NCI-H2196 (cell line): ENCODE measurements around the gene TBXA2R.

Source experiments
- DNase-seq: peaks from one replicate; lab custom pipeline; 2025; ENCODE audit not compliant: unreplicated experiment; lab: John Stamatoyannopoulos, UW

Gene TBXA2R

DNA sequence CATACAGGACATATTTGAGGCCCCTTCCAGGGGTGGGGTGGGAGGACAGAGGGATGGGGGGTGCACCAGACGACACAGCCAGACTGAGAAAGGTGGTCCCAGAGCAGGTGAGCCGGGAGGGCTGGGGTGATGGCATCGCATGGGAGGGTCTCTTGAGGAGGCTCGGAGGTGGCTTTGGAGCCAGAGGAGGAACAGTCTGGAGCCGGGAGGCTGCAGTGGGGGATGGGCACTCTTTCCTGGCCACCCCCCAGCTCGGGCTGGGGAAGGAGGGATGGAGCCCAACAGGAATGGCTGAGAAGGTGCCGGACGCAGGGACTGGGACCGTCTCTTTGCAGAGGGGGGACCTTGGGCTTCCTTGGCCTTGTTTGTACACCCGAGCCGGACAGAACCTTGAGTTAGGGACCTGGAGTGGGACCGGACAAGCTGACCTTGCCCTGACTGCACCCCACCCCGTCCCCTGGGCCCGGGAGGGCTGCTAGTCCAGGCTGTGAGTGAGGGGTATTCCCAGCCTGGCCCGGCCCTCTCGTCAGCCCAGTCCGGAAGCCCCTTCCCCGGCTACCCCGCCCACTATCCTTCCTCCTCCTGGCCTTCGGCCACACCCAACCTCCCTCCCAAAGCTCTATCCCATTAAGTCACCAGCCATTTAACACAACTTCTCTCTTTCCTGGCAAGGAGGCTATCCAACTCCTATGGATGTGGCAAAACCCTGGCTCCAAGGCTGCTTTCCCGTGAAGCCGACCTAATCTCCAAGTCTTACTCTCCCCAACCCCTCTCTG lies 816 bp upstream of the TBXA2R start:
- no peak for DNase-seq

GRCh38 chr19:3606174-3606689 lies 443 bp downstream of the TBXA2R start:
- peak; percentile 56 for DNase-seq

DNA sequence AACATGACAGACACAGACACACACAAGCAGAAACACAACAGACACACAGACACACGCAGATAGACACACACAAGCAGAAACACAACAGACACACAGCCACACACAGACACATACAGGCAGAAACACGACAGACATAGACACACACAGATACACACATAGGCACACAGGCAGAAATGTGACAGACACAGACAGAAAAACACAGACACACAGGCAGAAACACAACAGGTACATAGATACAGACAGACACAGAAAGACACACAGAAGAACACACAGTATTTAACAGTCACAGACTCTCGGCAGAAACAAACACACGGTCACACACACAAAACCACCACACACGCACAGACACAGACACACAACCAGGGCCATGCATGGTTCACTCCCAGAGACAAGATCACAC lies 905 bp downstream of the TBXA2R start:
- DNase-seq, result no peak

GRCh38 chr19:3605361-3605760 lies 1.3 kb downstream of the TBXA2R start:
- no peak for DNase-seq

DNA sequence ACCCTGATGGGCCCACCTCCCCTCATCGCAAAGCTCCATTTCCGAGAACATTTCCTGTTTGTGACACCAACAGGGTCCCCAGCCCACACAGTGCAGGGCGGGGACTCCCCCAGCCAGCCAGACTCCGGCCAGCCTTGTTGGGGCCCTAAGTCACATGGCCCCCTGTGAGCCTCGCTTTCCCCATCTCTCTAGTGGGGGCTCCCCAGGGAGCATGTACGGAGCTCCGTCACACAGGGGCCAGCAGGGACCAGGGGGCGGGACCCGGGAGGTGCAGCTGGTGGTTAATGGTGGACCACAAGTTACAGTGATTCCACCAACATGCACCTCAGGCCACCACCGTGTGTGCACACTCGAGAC lies 1.7 kb downstream of the TBXA2R start:
- no peak for DNase-seq

DNA sequence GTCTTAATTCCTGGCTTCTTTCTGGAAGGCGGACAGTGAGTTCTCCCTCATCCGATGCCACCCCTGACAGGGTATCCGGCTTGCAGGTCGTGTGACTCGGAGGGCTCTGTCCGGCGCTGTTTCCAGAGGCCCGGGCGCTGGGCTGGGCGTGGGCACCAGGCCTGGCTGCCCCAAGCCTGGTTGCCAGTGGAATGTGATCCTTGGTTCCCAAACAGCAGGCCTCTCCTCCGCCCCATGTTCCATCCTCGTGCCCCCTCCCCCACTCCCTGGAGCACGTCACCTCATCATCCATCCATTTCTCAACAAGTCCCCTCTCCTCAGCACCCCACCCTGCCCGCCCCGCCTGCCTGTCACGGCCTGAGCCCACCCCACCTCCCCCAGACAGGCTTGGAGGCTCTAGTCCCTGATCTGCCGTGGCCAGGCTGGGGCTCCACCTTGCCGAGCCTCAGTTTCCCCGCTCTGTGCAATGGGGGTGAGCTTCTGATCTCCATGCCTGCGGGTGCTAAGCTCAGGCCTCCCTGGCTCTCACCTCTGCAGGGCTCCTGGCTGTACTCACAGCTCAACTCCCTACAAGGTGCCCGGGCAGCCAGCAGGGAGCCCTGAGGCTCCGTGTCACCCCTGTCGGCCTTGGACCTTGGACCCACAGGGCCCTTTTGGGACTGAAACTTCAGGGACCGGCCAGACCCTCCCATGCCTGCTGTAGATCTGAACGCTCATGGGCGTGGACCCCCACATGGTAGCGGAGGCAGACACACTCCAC lies 2.3 kb downstream of the TBXA2R start:
- DNase-seq, result no peak

GRCh38 chr19:3603121-3603811 lies 3.4 kb downstream of the TBXA2R start:
- no peak for DNase-seq

DNA sequence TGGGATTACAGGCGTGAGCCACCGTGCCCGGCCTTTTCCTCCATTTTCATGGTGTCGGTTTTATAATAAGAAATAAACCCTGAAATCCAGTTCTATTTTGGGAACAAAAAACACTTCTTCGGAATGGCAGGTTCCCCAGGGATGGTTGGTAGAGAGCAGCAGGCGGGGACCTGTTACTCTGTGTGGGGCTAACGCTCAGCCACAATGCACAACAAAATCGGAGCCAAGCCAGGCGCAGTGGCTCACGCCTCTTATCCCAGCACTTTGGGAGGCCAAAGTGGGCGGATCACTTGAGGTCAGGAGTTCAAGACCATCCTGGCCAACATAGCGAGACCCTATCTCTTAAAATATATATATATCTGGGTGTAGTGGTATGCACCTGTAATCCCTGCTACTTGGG lies 5.7 kb downstream of the TBXA2R start:
- no peak for DNase-seq

GRCh38 chr19:3599776-3600187 lies 6.9 kb downstream of the TBXA2R start:
- no peak for DNase-seq

GRCh38 chr19:3595521-3596061 lies 11.1 kb downstream of the TBXA2R start:
- DNase-seq, result no peak

DNA sequence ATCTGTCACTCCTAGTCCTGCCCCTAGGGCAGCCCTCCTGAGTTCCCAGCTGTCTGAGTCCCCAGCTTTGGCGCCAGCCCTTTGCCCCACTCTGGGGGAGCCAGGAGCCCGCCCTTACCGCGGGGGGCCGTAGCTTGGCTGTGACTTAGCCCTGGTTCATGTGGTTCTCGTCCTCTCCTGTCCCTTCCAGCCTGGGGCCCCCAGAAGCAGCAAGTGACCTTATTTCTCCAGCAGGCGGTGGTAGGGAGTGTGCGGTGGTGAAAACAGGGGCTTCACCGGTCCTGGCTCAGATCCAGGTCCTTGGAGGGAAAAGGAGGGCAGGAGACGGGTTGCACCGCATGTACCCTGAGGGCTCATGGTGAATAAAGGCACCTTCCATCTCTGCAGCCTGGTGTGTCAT lies 13.5 kb downstream of the TBXA2R start:
- DNase-seq, result no peak

DNA sequence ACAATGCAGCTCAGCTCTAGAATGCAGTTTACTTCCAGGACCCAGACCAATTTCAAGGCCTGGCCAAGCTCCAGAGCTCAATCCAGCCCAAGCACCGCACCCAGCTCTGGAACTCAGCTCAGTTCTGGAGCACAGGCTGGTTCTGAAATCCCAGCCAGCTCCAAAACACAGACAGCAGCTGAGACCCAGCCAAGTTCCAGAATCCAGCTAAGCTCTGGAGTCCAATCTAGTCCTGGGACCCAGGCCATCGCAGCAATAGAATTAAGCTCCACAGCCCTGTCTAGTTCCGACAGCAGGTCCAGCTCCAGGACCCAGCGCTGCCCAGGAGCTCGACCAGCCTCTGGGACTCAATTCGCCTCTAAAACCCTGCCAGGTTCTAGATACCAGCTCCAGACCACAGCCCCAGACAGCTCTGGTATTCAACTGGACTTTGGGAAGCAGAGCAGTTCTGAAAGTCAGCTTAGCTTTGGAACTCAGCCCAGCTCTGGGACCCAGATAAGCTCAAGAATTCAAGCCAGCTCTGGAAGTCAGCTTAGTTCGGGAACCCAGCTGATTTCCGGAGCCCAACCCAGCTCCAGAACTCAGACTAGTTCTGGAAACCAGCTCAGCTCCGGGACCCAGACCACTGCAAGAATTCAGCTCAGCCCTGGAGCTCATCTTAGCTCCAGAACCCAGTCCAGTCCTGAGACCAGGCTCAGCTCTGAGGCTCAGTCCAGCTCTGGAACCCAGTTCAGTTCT lies 14.6 kb downstream of the TBXA2R start:
- DNase-seq, result no peak

DNA sequence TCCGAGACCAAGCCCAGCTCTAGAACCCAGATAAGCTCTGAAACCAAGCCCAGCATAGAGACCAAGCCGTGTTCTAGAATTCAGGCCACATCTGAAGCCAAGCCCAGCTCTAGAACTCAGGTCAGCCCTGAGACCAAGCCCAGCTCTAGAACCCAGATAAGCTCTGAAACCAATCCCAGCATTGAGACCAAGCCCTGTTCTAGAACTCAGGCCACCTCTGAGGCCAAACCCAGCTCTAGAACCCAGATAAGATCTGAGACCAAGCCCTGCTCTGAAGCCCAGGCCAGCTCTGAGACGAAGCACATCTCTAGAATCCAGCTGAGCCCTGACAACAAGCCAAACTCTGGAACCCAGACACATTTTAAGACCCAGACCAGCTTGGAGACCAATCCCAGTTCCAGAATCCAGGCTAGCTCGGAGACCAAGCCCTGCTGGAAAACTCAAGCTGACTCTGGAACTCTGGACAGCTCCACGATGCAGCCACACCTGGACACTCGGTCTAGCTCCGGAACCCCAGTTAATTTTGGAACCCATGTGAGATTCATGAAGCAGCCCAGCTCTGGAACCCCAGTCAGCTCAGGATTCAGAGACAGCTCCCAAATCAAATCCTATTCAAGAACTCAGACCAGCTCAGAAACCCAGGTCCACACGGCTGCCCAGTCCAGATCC lies 15.6 kb downstream of the TBXA2R start:
- no peak for DNase-seq

GRCh38 chr19:3589949-3590348 lies 16.7 kb downstream of the TBXA2R start:
- no peak for DNase-seq

GRCh38 chr19:3589439-3589838 lies 17.2 kb downstream of the TBXA2R start:
- no peak for DNase-seq

DNA sequence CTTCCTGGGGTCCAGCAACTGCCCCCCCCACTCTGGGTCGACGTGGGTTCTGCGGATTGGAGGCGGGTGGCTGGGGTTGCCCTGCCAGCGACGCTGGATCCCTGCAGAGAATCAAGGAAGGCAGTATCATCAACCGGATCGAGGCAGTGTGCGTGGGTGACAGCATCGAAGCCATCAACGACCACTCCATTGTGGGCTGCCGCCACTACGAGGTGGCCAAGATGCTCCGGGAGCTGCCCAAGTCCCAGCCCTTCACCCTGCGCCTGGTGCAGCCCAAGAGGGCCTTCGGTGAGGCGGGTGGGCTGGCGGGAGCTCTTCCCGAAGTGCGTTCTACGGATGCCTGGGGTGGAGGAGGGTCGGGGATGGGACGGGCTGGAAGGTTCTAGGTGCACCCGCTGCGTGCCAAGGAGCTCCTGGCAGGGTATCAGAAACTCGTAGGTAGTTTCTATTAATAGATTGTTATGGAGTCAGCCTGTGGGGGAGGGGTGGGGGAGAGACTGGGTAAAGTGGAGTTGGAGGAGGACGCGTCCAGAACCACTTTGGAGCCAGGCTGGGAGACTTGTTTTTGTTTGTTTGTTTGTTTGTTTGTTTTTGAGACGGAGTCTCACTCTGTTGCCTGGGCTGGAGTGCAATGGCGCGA lies 19.8 kb downstream of the TBXA2R start:
- DNase-seq, result no peak

- peak; percentile 27 for DNase-seq
These were observed 20.5 kb downstream of the TBXA2R start for GRCh38 chr19:3586127-3586626.

- no peak for DNase-seq
These were observed 21.2 kb downstream of the TBXA2R start, which contains the start of gene GIPC3 for GRCh38 chr19:3585301-3586126. TSS of gene GIPC3 (plus strand) at chr19:3585478. CDS start at chr19:3585598, 120 bp downstream.
